Thymus (tissue), 11 donors: ENCODE results near the gene CENATAC. TPM values are rescaled to one million over a fixed set of nuclear protein-coding genes. Genes with fewer than 3 reads are reported as not detected.

Experiments
- DNase-seq, 9 donors: peaks; one replicate each; pipeline ENCODE4 v3.0.0-alpha.2; 2013; ENCODE audit warnings: low spot score in 9 of 9, low read depth in 6 of 9, missing footprints in 1 of 9
- H3K27ac ChIP-seq, 2 donors: one replicate each; pipeline ENCODE4 v1.5.1; 2013; ENCODE audit warnings: control low read depth in 1 of 2, low read depth in 1 of 2, low read length in 1 of 2, mild to moderate bottlenecking in 1 of 2, moderate library complexity in 1 of 2
- H3K27me3 ChIP-seq, 2 donors: one replicate each; pipeline ENCODE4 v1.5.1; 2013; ENCODE audit warnings: low read length in 1 of 2; ENCODE audit not compliant: control insufficient read depth in 2 of 2, insufficient read depth in 1 of 2
- H3K36me3 ChIP-seq, 2 donors: one replicate each; pipeline ENCODE4 v1.5.1; 2013; ENCODE audit warnings: low read length in 1 of 2, mild to moderate bottlenecking in 1 of 2, moderate library complexity in 1 of 2; ENCODE audit not compliant: control insufficient read depth in 2 of 2, insufficient read depth in 2 of 2
- H3K4me1 ChIP-seq, 2 donors: one replicate each; pipeline ENCODE4 v1.5.1; 2013; ENCODE audit warnings: low read length in 2 of 2; ENCODE audit not compliant: control insufficient read depth in 2 of 2, insufficient read depth in 2 of 2
- H3K4me3 ChIP-seq, 2 donors: one replicate each; pipeline ENCODE4 v1.5.1; 2013; ENCODE audit warnings: low read length in 2 of 2, control low read depth in 1 of 2, mild to moderate bottlenecking in 1 of 2
- H3K9me3 ChIP-seq, 2 donors: one replicate each; pipeline ENCODE4 v1.5.1; 2013; ENCODE audit warnings: low read length in 1 of 2, mild to moderate bottlenecking in 1 of 2; ENCODE audit not compliant: control insufficient read depth in 2 of 2, insufficient read depth in 1 of 2
- WGBS: extraction: QIAGEN DNeasy Blood & Tissue Kit; methylation state at CpG from one replicate; pipeline ENCODE4 v1.1.7; 2013; 5-methylcytosine and 5-hydroxymethylcytosine counted together
- polyA plus RNA-seq: library from polyadenylated mRNA; stranded (reverse); fragments of 200-250 nt; gene quantifications from one replicate; pipeline ENCODE4 v1.2.3, GENCODE V29; 2013
- total RNA-seq: library from RNA; stranded (reverse); fragments of 120-200 nt; gene quantifications from one replicate; pipeline ENCODE4 v1.2.4, GENCODE V29; 2013
- donor health status: healthy.

The CENATAC gene
- total and polyA plus RNA-seq, 2 donors: 15.5 to 79.1 TPM

DNA sequence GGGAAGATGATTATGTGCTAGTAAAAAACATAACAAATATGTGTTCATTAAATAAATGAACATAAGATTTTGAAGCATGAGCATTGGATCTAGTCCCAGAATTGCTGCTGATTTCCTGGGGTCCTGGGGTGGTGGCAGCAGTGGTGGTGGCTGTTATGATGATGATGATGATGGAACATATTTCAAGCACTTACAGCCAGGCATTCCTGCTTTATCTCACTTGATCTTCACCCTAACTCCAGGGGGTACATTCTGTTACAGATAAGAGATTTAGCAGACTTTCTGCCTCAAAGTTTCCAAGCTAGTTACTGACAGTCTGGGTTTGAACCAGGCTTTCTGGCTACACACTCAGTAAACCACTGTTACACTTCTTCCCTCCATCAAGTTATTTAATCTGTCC is 25.8 kb downstream of the CENATAC start:
- Histone ChIP-seq H3K36me3 (peaks cover 41 to 62% of the 10 kb centered on the region in 2 donors), H3K27me3 (no peaks in the 10 kb centered on the region), H3K4me1 (peaks cover 8 to 18% of the 10 kb centered on the region in 2 donors), H3K4me3 (no peak overlapping the region), H3K27ac (no peak overlapping the region), H3K9me3 (no peaks in the 10 kb centered on the region)
- no peak for DNase-seq

DNA sequence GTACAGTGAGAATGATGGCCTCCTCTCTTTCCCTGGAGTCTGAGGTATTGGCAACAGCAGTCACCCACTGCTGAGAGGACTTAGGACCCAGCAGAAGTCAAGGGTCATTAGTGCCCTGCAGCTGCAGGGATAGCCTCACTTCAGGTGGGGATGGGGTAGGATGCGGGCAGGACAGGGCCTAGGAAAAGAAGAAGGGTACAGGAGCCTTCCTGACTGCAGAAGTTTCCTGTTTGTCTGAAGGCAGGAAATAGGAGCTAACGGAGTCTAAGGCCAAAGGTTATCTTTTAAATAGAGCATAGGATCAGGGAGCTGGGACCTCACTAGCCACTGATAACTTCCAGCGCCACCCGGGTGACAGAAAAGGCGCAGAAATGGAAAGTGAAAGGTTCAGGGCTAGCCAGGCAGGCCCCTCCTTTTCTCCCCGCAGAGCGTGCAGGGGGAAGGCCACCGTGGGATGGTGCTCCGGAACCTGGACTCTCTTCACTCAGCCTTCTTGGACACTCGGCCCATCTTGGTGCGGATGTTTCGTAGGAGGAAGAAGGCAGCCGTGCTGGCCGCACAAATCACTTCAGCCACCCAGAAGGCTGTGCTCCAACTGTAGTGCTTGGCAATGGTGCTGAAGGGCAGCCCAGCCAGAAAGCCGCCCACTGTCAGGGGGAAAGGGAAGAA is 26.6 kb downstream of the CENATAC start:
- H3K9me3 ChIP-seq: no peaks in the 10 kb centered on the region
- H3K36me3 ChIP-seq: peaks cover 41 to 65% of the 10 kb centered on the region in 2 donors
- DNase-seq: no peak
- WGBS: 95% methylated on average over 15 of the region's 15 CpGs
- H3K27me3 ChIP-seq: no peaks in the 10 kb centered on the region
- peaks cover 9 to 20% of the 10 kb centered on the region in 2 donors for H3K4me1 ChIP-seq
- no peak overlapping the region for H3K27ac ChIP-seq
- H3K4me3 ChIP-seq: no peak overlapping the region

DNA sequence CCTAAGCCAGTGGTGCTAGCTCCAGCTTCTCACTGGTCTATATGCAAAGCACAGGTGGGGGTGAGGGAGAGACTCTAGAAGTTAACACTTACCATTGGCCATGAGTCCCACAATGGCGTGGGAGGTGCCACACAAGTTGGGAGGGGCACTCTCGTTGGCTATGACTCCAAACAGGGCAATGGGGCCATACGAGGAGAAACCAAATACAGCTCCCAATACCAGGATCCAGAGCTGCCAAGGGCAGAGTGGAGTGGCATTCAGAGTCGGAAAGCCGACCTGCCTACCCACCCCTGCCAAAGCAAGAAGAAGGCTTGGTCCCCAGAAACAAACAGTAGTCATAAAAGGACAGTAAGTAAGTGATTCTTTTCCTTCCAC is 27.1 kb downstream of the CENATAC start:
- Histone ChIP-seq H3K4me3 (no peak overlapping the region), H3K27ac (no peak overlapping the region), H3K4me1 (peaks cover 7 to 20% of the 10 kb centered on the region in 2 donors), H3K27me3 (no peaks in the 10 kb centered on the region), H3K9me3 (no peaks in the 10 kb centered on the region), H3K36me3 (peaks cover 41 to 65% of the 10 kb centered on the region in 2 donors)
- DNase-seq: no peak
- 92% methylated on average over 5 of the region's 5 CpGs for WGBS

DNA sequence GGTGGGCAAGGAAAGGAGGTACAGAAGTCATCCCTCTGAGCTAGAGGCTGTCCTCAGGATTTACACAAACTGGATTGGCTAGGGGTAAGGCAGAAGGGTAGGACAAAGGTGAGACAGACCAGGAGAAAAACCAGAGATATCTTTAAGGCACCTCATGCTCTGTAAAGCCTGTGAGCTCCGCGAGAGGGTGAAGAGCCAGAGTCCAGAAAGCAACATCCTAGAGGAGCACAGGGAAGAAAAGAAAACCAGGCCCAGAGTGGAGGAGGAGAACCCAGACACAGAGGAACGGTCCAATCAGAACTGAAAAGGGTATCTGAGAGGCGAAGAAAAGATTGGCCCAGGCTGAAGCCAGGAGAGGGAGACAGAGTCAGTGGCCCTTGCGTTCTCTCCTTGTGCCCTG is 27.6 kb downstream of the CENATAC start:
- H3K4me1 ChIP-seq: peaks cover 3 to 17% of the 10 kb centered on the region in 2 donors
- 96% methylated on average over 5 of the region's 5 CpGs for WGBS
- H3K9me3 ChIP-seq: no peaks in the 10 kb centered on the region
- H3K36me3 ChIP-seq: peaks cover 41 to 65% of the 10 kb centered on the region in 2 donors
- H3K27ac ChIP-seq: no peak overlapping the region
- no peak overlapping the region for H3K4me3 ChIP-seq
- no peak for DNase-seq
- no peaks in the 10 kb centered on the region for H3K27me3 ChIP-seq

DNA sequence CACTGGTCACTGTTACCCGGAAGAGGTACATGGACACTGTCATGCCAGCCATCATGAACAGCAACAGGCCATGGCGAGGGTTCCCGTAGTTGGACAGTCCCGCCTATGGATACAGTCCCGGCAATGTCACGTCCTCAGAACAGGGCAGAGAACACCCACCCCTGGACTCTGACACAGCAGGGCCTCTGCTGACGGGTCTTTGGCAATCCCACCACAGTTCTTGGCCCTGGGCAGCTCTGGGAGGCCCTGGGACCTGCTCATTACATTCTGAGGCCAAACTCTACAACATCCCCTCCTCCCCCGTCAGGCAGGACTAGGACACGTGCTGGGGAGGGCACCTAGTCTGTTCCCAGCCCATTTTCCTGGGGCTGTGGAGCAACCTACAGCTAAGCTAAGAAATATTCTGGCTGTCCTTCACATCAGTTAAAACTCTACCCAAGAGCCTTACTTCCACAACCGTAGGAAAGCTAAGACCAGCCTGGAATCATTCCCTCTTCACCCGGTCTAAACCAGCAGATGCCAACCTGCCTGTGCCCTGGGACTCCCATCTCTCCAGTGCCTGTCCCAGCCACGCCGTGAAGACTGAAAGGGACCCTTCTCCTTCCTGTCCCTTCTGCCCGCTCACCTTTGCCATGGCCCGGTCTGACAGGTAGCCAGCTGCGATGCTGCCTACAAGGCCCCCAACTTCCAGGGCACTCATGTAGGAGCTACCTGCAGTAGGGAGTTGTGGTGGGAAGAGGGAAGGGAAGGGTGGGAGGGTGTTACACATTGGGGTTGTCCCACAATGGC is 28.2 kb downstream of the CENATAC start:
- H3K4me3 ChIP-seq: no peak overlapping the region
- no peak overlapping the region for H3K27ac ChIP-seq
- peaks cover 3 to 19% of the 10 kb centered on the region in 2 donors for H3K4me1 ChIP-seq
- H3K9me3 ChIP-seq: no peaks in the 10 kb centered on the region
- DNase-seq: no peak
- peaks cover 41 to 63% of the 10 kb centered on the region in 2 donors for H3K36me3 ChIP-seq
- 96% methylated on average over 16 of the region's 16 CpGs for WGBS
- H3K27me3 ChIP-seq: no peaks in the 10 kb centered on the region

DNA sequence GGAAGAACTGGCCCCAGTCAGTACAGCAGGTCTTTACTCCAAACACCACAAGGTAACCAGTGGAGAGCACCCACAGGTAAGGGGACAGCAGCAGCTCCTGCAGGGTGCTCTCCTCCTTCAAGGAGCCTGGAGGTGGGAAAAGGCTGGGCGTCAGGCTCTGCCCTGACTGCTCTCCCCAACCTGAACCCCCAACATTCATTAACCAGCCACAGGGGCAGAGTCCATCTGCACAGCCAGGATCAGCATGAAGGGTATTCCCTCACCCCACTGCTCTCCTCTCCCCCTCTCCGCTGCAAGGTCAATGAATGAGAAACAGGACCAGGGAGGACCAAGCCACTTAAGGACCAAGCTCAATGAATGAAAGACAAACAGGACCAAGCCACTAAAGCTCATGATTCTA is 29.0 kb downstream of the CENATAC start:
- H3K27me3 ChIP-seq: no peaks in the 10 kb centered on the region
- peaks cover 34 to 55% of the 10 kb centered on the region in 2 donors for H3K36me3 ChIP-seq
- DNase-seq: no peak
- WGBS: 99% methylated on average over 2 of the region's 2 CpGs
- H3K4me3 ChIP-seq: no peak overlapping the region
- no peaks in the 10 kb centered on the region for H3K9me3 ChIP-seq
- H3K4me1 ChIP-seq: peaks cover 3 to 19% of the 10 kb centered on the region in 2 donors
- no peak overlapping the region for H3K27ac ChIP-seq

DNA sequence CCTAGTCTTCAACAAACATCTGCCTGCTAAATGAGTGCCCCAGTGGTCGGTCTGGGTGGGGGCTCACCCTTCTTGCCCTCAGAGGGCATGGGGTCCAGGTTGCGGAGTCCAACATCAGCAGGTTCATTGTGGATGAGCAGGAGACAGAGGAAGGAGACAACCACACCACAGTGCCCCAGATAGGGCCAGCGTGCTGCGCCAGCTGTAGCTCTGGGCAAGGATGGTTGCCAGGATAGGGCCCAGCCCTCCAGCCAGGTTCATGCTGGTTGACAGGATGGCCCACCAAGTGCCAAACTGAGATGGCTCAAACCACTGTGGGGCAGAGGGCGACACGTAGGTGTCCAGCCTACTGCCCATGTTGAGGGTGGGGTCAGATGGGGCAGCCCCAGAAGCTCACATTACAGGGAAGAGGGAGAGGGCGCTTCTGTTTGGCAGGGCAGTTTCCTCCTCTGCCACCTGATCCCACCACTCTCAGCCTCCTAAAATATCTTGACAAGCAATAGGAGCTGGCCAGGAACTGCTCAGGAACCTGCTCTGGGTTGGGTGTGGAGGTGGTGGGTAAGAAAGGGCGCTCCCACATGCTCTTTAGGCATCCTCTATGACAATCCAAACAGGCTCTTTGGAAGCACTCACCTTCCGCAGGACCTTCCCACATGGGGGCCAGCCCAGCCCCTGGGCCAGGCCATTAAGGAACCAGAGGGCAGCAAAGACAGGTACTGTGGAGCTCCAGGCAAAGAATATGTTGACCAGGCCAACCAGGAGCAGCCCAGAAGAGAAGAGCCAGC is 29.8 kb downstream of the CENATAC start:
- peaks cover 3 to 19% of the 10 kb centered on the region in 2 donors for H3K4me1 ChIP-seq
- H3K9me3 ChIP-seq: no peaks in the 10 kb centered on the region
- H3K27ac ChIP-seq: no peak overlapping the region
- H3K36me3 ChIP-seq: peaks cover 34 to 48% of the 10 kb centered on the region in 2 donors
- no peak overlapping the region for H3K4me3 ChIP-seq
- no peaks in the 10 kb centered on the region for H3K27me3 ChIP-seq
- 98% methylated on average over 9 of the region's 9 CpGs for WGBS
- DNase-seq: no peak

DNA sequence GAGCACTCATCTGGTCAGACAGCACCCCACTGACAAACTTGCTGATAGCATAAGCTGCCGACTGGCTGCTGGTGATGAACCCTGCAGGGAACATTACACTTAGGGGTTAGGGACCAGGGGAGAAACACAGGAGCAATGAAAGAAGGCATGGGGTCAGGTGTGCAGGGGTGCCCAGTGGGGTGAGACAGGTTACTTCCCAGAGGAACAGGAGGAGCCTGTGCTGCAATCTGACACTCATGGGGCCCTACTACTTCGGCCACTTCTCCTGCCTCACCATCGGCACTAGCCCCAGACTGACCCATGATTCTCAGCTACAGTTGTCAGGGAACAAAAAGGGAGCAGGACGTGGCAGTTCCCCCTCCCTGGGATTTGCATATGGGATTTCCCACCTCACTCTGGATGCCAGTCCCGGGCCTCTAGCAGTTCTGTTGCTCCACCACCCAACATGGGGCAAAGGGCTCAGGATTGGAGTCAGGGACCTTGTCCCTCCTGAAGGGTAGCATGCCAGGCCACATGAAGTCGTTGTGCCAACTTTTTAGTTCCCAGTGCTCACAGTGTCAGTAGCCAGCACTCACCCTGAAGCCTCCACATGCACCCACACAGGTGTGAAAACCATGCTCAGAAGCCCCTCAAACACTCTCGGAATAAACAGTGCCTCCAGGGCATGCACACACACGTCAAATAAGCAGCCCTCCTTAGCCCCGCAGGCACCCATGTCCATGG is 30.6 kb downstream of the CENATAC start:
- 93% methylated on average over 9 of the region's 9 CpGs for WGBS
- Histone ChIP-seq H3K36me3 (peaks cover 30 to 40% of the 10 kb centered on the region in 2 donors), H3K9me3 (no peaks in the 10 kb centered on the region), H3K27me3 (no peaks in the 10 kb centered on the region), H3K4me3 (no peak overlapping the region), H3K27ac (no peak overlapping the region), H3K4me1 (peaks cover 3 to 19% of the 10 kb centered on the region in 2 donors)
- DNase-seq: no peak
